H9 (cell line): Measurements from ENCODE around the gene MTA3. TPM values are rescaled to one million over a fixed set of nuclear protein-coding genes. Genes with fewer than 3 reads are reported as not detected.

Source experiments
- DNase-seq: peaks from one replicate; pipeline ENCODE4 v3.0.0-alpha.2; 2017
- H2AFZ ChIP-seq: one replicate; pipeline ENCODE4 v1.6.1; 2013; ENCODE audit warnings: mild to moderate bottlenecking, low read length, control low read depth, moderate library complexity
- H2AK5ac ChIP-seq: 2 replicates; pipeline ENCODE4 v1.6.1; 2013; ENCODE audit warnings: low read length, control low read depth, mixed read lengths; ENCODE audit not compliant: insufficient read length
- H2BK120ac ChIP-seq: one replicate; pipeline ENCODE4 v1.6.1; 2013; ENCODE audit warnings: low read depth, mild to moderate bottlenecking, low read length, control low read depth, inconsistent platforms; ENCODE audit not compliant: poor library complexity, severe bottlenecking
- H2BK12ac ChIP-seq: 2 replicates; pipeline ENCODE4 v1.6.1; 2013; ENCODE audit warnings: low read length, control low read depth, mixed read lengths, low read depth; ENCODE audit not compliant: insufficient read length
- H2BK15ac ChIP-seq: 2 replicates; pipeline ENCODE4 v1.6.1; 2013; ENCODE audit warnings: low read depth, low read length, control low read depth
- H2BK20ac ChIP-seq: one replicate; pipeline ENCODE4 v1.6.1; 2013; ENCODE audit warnings: low read depth, mild to moderate bottlenecking, low read length, control low read depth, inconsistent platforms; ENCODE audit not compliant: poor library complexity, severe bottlenecking
- H2BK5ac ChIP-seq: 2 replicates; pipeline ENCODE4 v1.6.1; 2013; ENCODE audit warnings: low read length, control low read depth, mixed read lengths; ENCODE audit not compliant: insufficient read length
- H3K14ac ChIP-seq: 2 replicates; pipeline ENCODE4 v1.6.1; 2013; ENCODE audit warnings: low read length, control low read depth; ENCODE audit not compliant: insufficient read depth
- H3K18ac ChIP-seq: 2 replicates; pipeline ENCODE4 v1.6.1; 2013; ENCODE audit warnings: low read depth, mild to moderate bottlenecking, mixed read lengths, low read length, control low read depth; ENCODE audit not compliant: insufficient read length
- H3K23ac ChIP-seq: 2 replicates; pipeline ENCODE4 v1.6.1; 2013; ENCODE audit warnings: low read length, control low read depth, mixed read lengths, low read depth; ENCODE audit not compliant: insufficient read length
- H3K23me2 ChIP-seq: 2 replicates; pipeline ENCODE4 v1.6.1; 2013; ENCODE audit warnings: low read depth, mild to moderate bottlenecking, mixed read lengths, low read length, control low read depth; ENCODE audit not compliant: insufficient read length, poor library complexity, severe bottlenecking
- H3K27ac ChIP-seq: 2 replicates; pipeline ENCODE4 v1.5.1; 2013; ENCODE audit warnings: low read length, control low read depth, mixed read lengths, low read depth; ENCODE audit not compliant: insufficient read length
- H3K27me3 ChIP-seq: 2 replicates; pipeline ENCODE4 v1.6.1; 2013; ENCODE audit warnings: low read length, control low read depth, inconsistent platforms; ENCODE audit not compliant: insufficient read depth
- H3K4ac ChIP-seq: 2 replicates; pipeline ENCODE4 v1.6.1; 2013; ENCODE audit warnings: low read depth, mild to moderate bottlenecking, control low read depth, inconsistent platforms, low read length, moderate library complexity
- H3K4me1 ChIP-seq: 2 replicates; pipeline ENCODE4 v1.6.1; 2013; ENCODE audit warnings: low read length, control low read depth, inconsistent platforms; ENCODE audit not compliant: insufficient read depth
- H3K4me2 ChIP-seq: 2 replicates; pipeline ENCODE4 v1.6.1; 2013; ENCODE audit warnings: low read length, control low read depth, mixed read lengths; ENCODE audit not compliant: insufficient read length, insufficient read depth
- H3K56ac ChIP-seq: 2 replicates; pipeline ENCODE4 v1.6.1; 2013; ENCODE audit warnings: low read depth, mild to moderate bottlenecking, mixed read lengths, low read length, control low read depth; ENCODE audit not compliant: insufficient read length
- H3K79me1 ChIP-seq: 2 replicates; pipeline ENCODE4 v1.6.1; 2013; ENCODE audit warnings: low read depth, mild to moderate bottlenecking, moderate library complexity, low read length, control low read depth, inconsistent platforms; ENCODE audit not compliant: insufficient read depth, poor library complexity, severe bottlenecking
- H3K79me2 ChIP-seq: 2 replicates; pipeline ENCODE4 v1.6.1; 2013; ENCODE audit warnings: low read length, control low read depth, inconsistent platforms; ENCODE audit not compliant: insufficient read depth
- H3K9ac ChIP-seq: 2 replicates; pipeline ENCODE4 v1.6.1; 2013; ENCODE audit warnings: low read length, control low read depth, mixed read lengths; ENCODE audit not compliant: insufficient read length; ENCODE audit errors: extremely low read depth
- H3K9me3 ChIP-seq: one replicate; pipeline ENCODE4 v1.6.1; 2013; ENCODE audit warnings: low read depth, low read length, inconsistent platforms; ENCODE audit not compliant: control insufficient read depth
- H3T11ph ChIP-seq: one replicate; pipeline ENCODE4 v1.6.1; 2013; ENCODE audit warnings: mild to moderate bottlenecking, low read length, control low read depth, inconsistent platforms
- H4K20me1 ChIP-seq: one replicate; pipeline ENCODE4 v1.6.1; 2013; ENCODE audit not compliant: control insufficient read depth, insufficient read length, insufficient read depth
- H4K5ac ChIP-seq: 2 replicates; pipeline ENCODE4 v1.6.1; 2013; ENCODE audit warnings: low read depth, mild to moderate bottlenecking, mixed read lengths, low read length, control low read depth; ENCODE audit not compliant: insufficient read length
- H4K8ac ChIP-seq: replicated peaks from 2 replicates; pipeline ENCODE4 v1.6.1; 2013; ENCODE audit warnings: low read length, control low read depth, mixed read lengths, low read depth; ENCODE audit not compliant: insufficient read length
- H4K91ac ChIP-seq: 2 replicates; pipeline ENCODE4 v1.6.1; 2013; ENCODE audit warnings: low read depth, mild to moderate bottlenecking, moderate library complexity, mixed read lengths, low read length, control low read depth; ENCODE audit not compliant: insufficient read length
- H3K27ac Mint-ChIP-seq, 3 experiments: 2 replicates in 2 of 3; 3 replicates in 1 of 3; pipeline ENCODE4 v1.8.0; 2020 to 2021; ENCODE audit warnings: mixed read lengths in 3 of 3, mild to moderate bottlenecking in 1 of 3, moderate library complexity in 1 of 3
- H3K27me3 Mint-ChIP-seq: 2 replicates; pipeline ENCODE4 v1.8.0; 2021; ENCODE audit warnings: low read depth, mild to moderate bottlenecking, moderate library complexity, mixed read lengths
- H3K36me3 Mint-ChIP-seq, 3 experiments: 2 replicates in 2 of 3; 3 replicates in 1 of 3; pipeline ENCODE4 v1.8.0; 2020 to 2021; ENCODE audit warnings: low read depth in 3 of 3, mixed read lengths in 3 of 3; ENCODE audit not compliant: insufficient read depth in 1 of 3
- H3K4me1 Mint-ChIP-seq, 2 experiments: 2 replicates each; pipeline ENCODE4 v1.8.0; 2020; ENCODE audit warnings: mixed read lengths in 2 of 2
- H3K4me3 Mint-ChIP-seq, 2 experiments: 2 replicates in 1 of 2; 3 replicates in 1 of 2; pipeline ENCODE4 v1.8.0; 2020 to 2021; ENCODE audit warnings: mild to moderate bottlenecking in 2 of 2, mixed read lengths in 2 of 2, moderate library complexity in 1 of 2
- H3K9me3 Mint-ChIP-seq, 2 experiments: 2 replicates in 1 of 2; 3 replicates in 1 of 2; pipeline ENCODE4 v1.8.0; 2020; ENCODE audit warnings: mild to moderate bottlenecking in 2 of 2, mixed read lengths in 2 of 2, moderate library complexity in 1 of 2
- CTCF ChIP-seq: fragments of 200-600 bp; sonication (generic); conservative IDR thresholded peaks from 3 replicates; pipeline ENCODE4 v1.8.0; 2021; ENCODE audit warnings: antibody characterized with exemption, mild to moderate bottlenecking
- WGBS: extraction: QIAGEN DNeasy Blood & Tissue Kit; methylation state at CpG from one replicate; pipeline ENCODE4 v1.1.7; 2013; ENCODE audit warnings: missing lambda C conversion rate, low lambda C conversion rate, mixed read lengths; ENCODE audit not compliant: insufficient read length; ENCODE audit errors: extremely low coverage; 5-methylcytosine and 5-hydroxymethylcytosine counted together
- total RNA-seq: library from RNA; stranded (reverse); gene quantifications from 2 replicates; pipeline ENCODE4 v1.2.1, GENCODE V29; 2021

Gene MTA3
- total RNA-seq, 1 experiment from 2014 or later: 253 TPM

GRCh38 chr2:42708179-42708578 lies 139.7 kb downstream of the MTA3 start:
- Histone ChIP-seq H3K23me2 (no peaks in the 10 kb centered on the region), H3K23ac (no peak overlapping the region), H2BK15ac (no peak overlapping the region), H2AK5ac (no peak overlapping the region), H2BK120ac (no peak overlapping the region), H3K18ac (no peak overlapping the region), H4K5ac (no peak overlapping the region), H4K20me1 (no peaks in the 10 kb centered on the region), H3K4me1 (no peaks in the 10 kb centered on the region; the same call in 1 of the 2 replicates), H3K27ac (no peak overlapping the region), H3K79me1 (no peaks in the 10 kb centered on the region), H3K9me3 (no peaks in the 10 kb centered on the region), H4K91ac (no peak overlapping the region), H3K27me3 (no peaks in the 10 kb centered on the region), H4K8ac (no peak overlapping the region), H2BK5ac (no peak overlapping the region), H3K79me2 (no peaks in the 10 kb centered on the region), H3K4me2 (no peak overlapping the region), H3T11ph (no peak overlapping the region), H3K14ac (no peak overlapping the region), H2BK12ac (no peak overlapping the region), H2AFZ (no peak overlapping the region), H3K56ac (no peak overlapping the region), H2BK20ac (no peak overlapping the region), H3K9ac (no peak overlapping the region), H3K4ac (no peak overlapping the region)
- Mint-ChIP-seq H3K36me3 (peaks cover 16 to 52% (median 44%) of the 10 kb centered on the region in 3 experiments), H3K4me1 (peaks cover 17 to 19% of the 10 kb centered on the region in 2 experiments), H3K4me3 (no peak overlapping the region), H3K9me3 (no peaks in the 10 kb centered on the region), H3K27ac (peak overlapping the region in 2 of 3 experiments; percentile 7 to 53; a peak in 4 of 7 replicates), H3K27me3 (no peaks in the 10 kb centered on the region; the same call in 1 of the 2 replicates)
- no peak for DNase-seq
- TF ChIP-seq CTCF: no peak
- WGBS: no CpG with 5 or more reads among the region's 6 CpGs
